NCI-H82 treated with DMSO at 0.1 percent for 48 hours (cell line): Measurements from ENCODE around the gene AGBL4.

ENCODE experiments used
- DNase-seq: peaks from one replicate; lab custom pipeline; 2025; ENCODE audit not compliant: unreplicated experiment; lab: John Stamatoyannopoulos, UW

The AGBL4 gene

GRCh38 chr1:49197081-49197480 is 826.7 kb downstream of the AGBL4 start:
- DNase-seq, result no peak

GRCh38 chr1:49190138-49190537 is 833.6 kb downstream of the AGBL4 start:
- DNase-seq, result no peak

GRCh38 chr1:49187056-49187455 is 836.7 kb downstream of the AGBL4 start:
- no peak for DNase-seq

- no peak for DNase-seq
Observed at GRCh38 chr1:49185450-49185980, 838.2 kb downstream of the AGBL4 start.

GRCh38 chr1:49183489-49183888 is 840.3 kb downstream of the AGBL4 start:
- DNase-seq, result no peak

- no peak for DNase-seq
Observed at GRCh38 chr1:49181033-49181432, 842.7 kb downstream of the AGBL4 start.

GRCh38 chr1:49171941-49172593 is 851.7 kb downstream of the AGBL4 start:
- DNase-seq, result no peak

- DNase-seq, result no peak
Observed at GRCh38 chr1:49166031-49166430, 857.7 kb downstream of the AGBL4 start.

- no peak for DNase-seq
Observed at GRCh38 chr1:49163031-49163430, 860.7 kb downstream of the AGBL4 start.

GRCh38 chr1:49160677-49161076 is 863.1 kb downstream of the AGBL4 start:
- DNase-seq, result no peak

- no peak for DNase-seq
Observed at GRCh38 chr1:49136738-49137251, 887.0 kb downstream of the AGBL4 start.

- no peak for DNase-seq
Observed at GRCh38 chr1:49125746-49126145, 898.0 kb downstream of the AGBL4 start.

GRCh38 chr1:49111931-49112330 is 911.8 kb downstream of the AGBL4 start:
- no peak for DNase-seq

- no peak for DNase-seq
Observed at GRCh38 chr1:49106445-49106844, 917.3 kb downstream of the AGBL4 start.

GRCh38 chr1:49104575-49104974 is 919.2 kb downstream of the AGBL4 start:
- no peak for DNase-seq

- DNase-seq, result no peak
Observed at GRCh38 chr1:49102752-49103151, 921.0 kb downstream of the AGBL4 start.

- no peak for DNase-seq
Observed at GRCh38 chr1:49098866-49099265, 924.9 kb downstream of the AGBL4 start.

- no peak for DNase-seq
Observed at GRCh38 chr1:49086327-49086726, 937.4 kb downstream of the AGBL4 start.

- no peak for DNase-seq
Observed at GRCh38 chr1:49085079-49085478, 938.7 kb downstream of the AGBL4 start.

- no peak for DNase-seq
Observed at GRCh38 chr1:49060766-49061165, 963.0 kb downstream of the AGBL4 start.

GRCh38 chr1:49059087-49059486 is 964.7 kb downstream of the AGBL4 start:
- no peak for DNase-seq

- DNase-seq, result peak; percentile 95
Observed at GRCh38 chr1:49052102-49052501, 971.7 kb downstream of the AGBL4 start.

GRCh38 chr1:49051647-49052046 is 972.1 kb downstream of the AGBL4 start:
- peak; percentile 99 for DNase-seq
